Muscle of back (tissue), 13 donors: ENCODE measurements around the gene MTREX. TPM values are rescaled to one million over a fixed set of nuclear protein-coding genes. Genes with fewer than 3 reads are reported as not detected.
"Not testable (repeated sequence)": the region's sequence is repeated elsewhere in the genome, so short reads cannot be mapped to it uniquely, and the experiment has no call there.

Source experiments
- DNase-seq, 3 donors: peaks; one replicate each; pipeline versions ENCODE4 v3.0.0 to v3.0.0-alpha.2; 2013
- long read RNA-seq, 9 donors: transcript quantifications; one replicate each; lab custom pipeline, GENCODE V29; 2026
- polyA plus RNA-seq, 10 donors: library from polyadenylated mRNA; unstranded; fragments of 120-200 nt; gene quantifications; one replicate each; pipeline ENCODE4 v1.2.1, GENCODE V29; 2013; ENCODE audit not compliant: insufficient read length in 10 of 10

The MTREX gene
- polyA plus RNA-seq, result 10 to 100 TPM; 54.8 to 79.6 (median 65.4) TPM
- long read RNA-seq, donor 1, full-length matches to known transcripts, result 2 of 62 reads
- long read RNA-seq, donor 1, partial matches to known transcripts, result 24 of 62 reads
- long read RNA-seq, donor 1, other reads (novel, unspliced or antisense), result 36 of 62 reads
- long read RNA-seq, donor 2, full-length matches to known transcripts, result 3 of 3 reads
- long read RNA-seq, donor 2, partial matches to known transcripts, result 0 of 3 reads
- long read RNA-seq, donor 2, other reads (novel, unspliced or antisense), result 0 of 3 reads
- long read RNA-seq, donor 3, result 0 reads
- long read RNA-seq, donor 4, full-length matches to known transcripts, result 1 of 79 reads
- long read RNA-seq, donor 4, partial matches to known transcripts, result 31 of 79 reads
- long read RNA-seq, donor 4, other reads (novel, unspliced or antisense), result 47 of 79 reads
- long read RNA-seq, donor 5, full-length matches to known transcripts, result 5 of 176 reads
- long read RNA-seq, donor 5, partial matches to known transcripts, result 155 of 176 reads
- long read RNA-seq, donor 5, other reads (novel, unspliced or antisense), result 16 of 176 reads
- long read RNA-seq, donor 6, full-length matches to known transcripts, result 1 of 176 reads
- long read RNA-seq, donor 6, partial matches to known transcripts, result 109 of 176 reads
- long read RNA-seq, donor 6, other reads (novel, unspliced or antisense), result 66 of 176 reads
- long read RNA-seq, donor 7, full-length matches to known transcripts, result 4 of 11 reads
- long read RNA-seq, donor 7, partial matches to known transcripts, result 7 of 11 reads
- long read RNA-seq, donor 7, other reads (novel, unspliced or antisense), result 0 of 11 reads
- long read RNA-seq, donor 8, full-length matches to known transcripts, result 1 of 1 reads
- long read RNA-seq, donor 8, partial matches to known transcripts, result 0 of 1 reads
- long read RNA-seq, donor 8, other reads (novel, unspliced or antisense), result 0 of 1 reads
- long read RNA-seq, donor 9, partial matches to known transcripts, result 5 of 5 reads
- long read RNA-seq, donor 9, other reads (novel, unspliced or antisense), result 0 of 5 reads

- peak; percentile 95 to 98 (median 95) for DNase-seq
Measured at GRCh38 chr5:55307383-55308253, at the start of gene MTREX, which contains the start of gene DHX29. MTREX (plus strand) TSS chr5:55307989; CDS start chr5:55308014, 25 bp downstream. DHX29 (minus strand) TSS chr5:55307694; CDS start chr5:55307573, 121 bp downstream.

DNA sequence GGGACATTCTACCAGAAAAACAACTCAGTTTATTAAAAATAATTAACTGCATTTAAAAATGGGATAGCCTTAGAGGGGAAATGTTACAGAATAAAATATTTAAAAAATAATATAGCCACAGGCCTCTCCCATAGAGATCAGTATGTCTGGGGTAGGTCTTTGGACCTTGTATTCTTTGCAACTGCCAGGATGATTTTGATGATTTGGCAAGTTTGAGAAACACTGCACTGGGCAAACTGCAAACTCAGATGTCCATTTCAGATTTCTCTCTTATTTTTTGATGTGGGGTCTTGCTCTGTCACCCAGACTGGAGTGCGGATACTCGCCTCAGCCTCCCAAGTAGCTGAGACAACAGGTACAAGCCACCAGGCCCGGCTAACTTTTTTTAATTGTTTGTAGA is 49.5 kb upstream of the MTREX start:
- no peak for DNase-seq

DNA sequence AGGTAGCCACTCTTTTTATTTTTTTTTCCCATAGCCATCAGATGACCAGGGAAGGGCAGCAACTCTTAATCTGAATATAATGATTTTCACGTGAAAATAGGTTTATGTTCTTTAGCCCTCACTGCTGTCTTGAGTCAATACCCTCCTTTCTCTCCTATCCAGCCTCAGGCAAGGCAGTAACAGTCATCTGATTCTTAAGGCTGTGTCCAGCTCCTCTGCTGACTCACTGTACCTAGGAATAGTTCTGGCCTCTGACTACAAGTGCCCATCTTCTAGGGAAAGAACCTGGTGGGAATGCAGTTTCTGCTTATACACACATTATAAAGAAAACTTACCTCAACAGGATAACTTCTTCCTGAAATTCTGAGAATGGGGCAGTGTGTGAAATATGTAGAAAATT is 31.0 kb upstream of the MTREX start:
- no peak for DNase-seq

- DNase-seq, result peak in 1 of 3 donors; percentile 4
Measured at GRCh38 chr5:55278778-55279177, 29.0 kb upstream of the MTREX start.

- no peak for DNase-seq
Measured at GRCh38 chr5:55286411-55286933, 21.3 kb upstream of the MTREX start.

DNA sequence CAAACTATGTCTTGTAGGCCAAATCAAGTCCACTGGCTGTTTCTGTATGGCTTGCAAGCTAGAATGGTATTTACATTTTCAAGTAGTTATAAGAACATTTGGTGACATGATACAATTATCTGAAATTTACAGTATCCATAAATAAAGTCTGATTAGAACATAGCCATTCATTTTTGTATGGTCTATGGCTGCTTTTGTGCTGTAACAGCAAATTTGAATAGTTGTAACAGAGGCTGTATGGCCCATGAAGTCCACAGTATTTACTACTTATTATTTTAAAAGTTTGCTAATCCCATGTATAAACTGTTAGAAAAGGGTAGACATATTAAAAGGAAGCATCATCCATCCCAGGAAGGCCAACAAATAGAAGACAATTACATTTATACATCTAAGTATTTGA is 18.0 kb upstream of the MTREX start:
- no peak for DNase-seq

GRCh38 chr5:55290991-55291390 is 16.8 kb upstream of the MTREX start:
- DNase-seq, result no peak

- no peak for DNase-seq
Measured at GRCh38 chr5:55294935-55295334, 12.9 kb upstream of the MTREX start.

- no peak for DNase-seq
Measured at GRCh38 chr5:55300890-55301289, 6.9 kb upstream of the MTREX start.

- peak in 1 of 3 donors; percentile 80 for DNase-seq
Measured at GRCh38 chr5:55303238-55303690, 4.5 kb upstream of the MTREX start.

GRCh38 chr5:55304584-55304983 is 3.2 kb upstream of the MTREX start:
- DNase-seq, result no peak

- no peak for DNase-seq
Measured at GRCh38 chr5:55305345-55305744, 2.4 kb upstream of the MTREX start.

DNA sequence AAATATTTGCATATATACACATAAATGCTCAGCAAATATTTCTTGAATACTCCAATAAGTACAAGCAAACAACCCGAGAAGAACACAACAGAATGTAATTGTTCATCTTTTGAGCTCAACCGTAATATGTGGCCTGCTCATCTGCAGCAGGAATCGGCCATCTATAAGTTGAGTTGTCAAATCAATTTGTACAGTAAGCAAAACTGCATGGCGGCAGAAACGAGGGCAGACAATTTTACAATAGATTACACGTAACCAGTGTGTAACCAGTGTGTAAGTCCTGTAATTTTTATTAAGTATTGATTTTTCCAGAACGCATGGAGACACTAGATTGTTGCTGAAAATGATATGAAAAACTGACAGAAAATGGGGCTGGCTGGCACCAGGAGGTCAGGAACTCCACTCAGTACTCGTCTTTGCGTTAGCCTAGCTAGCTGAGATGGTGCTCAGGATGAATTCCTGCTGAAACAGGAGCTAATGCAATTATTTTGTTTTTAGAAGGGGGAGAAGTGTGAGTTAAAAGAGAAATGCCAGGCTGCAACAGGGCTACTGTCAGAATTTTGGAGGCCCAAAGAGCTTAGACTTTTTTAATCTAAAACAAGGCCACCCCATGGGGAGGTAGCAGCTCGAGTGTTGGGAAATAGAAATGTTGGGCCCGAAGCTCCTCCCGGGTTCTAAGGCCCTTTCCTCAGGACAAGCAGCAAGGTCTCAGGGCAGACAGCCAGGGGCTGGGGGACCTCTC is 977 bp upstream of the MTREX start:
- DNase-seq, result no peak

- DNase-seq, result peak in 1 of 3 donors; percentile 80
Measured at GRCh38 chr5:55308254-55308836, 556 bp downstream of the MTREX start.

DNA sequence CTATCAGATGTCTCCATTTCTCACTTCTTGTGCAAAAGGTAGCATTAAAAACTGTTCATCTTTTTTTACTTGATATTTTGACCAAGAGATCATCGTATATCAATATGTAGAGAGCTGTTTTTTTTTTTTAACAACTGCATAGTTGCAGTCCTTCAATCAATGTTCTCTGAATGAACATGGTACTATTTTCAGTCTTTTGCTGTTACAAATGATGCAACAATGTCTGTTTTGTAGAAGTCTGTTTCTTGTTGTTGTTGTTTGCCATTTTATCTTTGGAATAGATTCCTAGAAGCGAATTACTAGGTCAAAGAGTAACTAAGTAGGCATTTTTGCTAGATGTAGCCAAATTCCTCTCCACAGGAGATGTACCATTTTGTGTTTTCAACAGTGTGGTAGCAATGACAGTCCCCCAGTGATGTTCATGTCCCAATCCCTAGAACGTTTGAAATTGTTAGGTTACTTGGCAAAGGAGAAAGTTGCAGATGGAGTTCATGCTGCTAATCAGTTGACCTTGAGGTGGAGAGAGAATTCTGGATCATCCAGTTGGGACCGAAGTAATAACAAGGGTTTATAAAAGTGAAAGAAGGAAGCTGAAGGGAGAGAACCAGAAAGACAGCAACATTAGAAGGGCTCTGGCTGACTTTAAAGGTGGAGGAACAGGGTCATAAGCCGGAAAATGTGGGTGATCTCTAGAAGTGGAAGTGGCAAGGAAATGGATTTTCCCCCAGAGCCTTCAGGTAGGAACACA is 6.3 kb downstream of the MTREX start:
- DNase-seq, result no peak

GRCh38 chr5:55316289-55316688 is 8.5 kb downstream of the MTREX start:
- no peak for DNase-seq

DNA sequence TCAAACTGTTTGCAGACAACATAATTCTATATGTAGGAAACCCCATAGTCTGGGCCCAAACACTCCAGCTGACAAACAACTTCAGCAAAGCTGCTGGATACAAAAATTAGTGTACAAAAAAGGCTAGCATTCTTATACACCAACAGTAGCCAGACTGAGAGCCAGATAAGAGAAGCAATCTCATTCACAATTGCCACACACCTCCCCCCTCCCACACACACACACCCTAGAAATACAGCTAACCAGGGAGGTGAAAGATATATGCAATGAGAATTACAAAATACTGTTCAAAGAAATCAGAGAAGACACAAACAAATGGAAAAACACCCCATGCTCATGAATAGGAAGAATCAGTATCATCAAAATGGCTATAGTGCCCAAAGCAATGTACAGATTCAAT is 9.0 kb downstream of the MTREX start:
- no peak for DNase-seq

DNA sequence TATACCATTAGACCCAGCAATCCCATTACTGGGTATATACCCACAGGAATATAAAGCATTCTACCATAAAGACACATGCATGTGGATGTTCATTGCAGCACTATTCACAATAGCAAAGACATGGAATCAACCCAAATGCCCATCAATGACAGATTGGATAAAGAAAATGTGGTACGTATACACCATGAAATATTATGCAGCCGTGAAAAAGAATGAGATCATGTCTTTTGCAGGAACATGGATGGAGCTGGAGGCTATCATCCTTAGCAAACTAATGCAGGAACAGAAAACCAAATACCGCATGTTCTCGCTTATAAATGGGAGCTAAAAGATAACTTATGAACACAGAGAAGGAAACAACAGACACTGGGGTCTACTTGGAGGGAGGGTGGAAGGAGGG is 10.4 kb downstream of the MTREX start:
- DNase-seq, result not testable (repeated sequence)

GRCh38 chr5:55319491-55319890 is 11.7 kb downstream of the MTREX start:
- no peak for DNase-seq
